ENCODE data around the gene CCDC85A. TPM values are rescaled to one million over a fixed set of nuclear protein-coding genes. Genes with fewer than 3 reads are reported as not detected.

Gene CCDC85A
- total RNA-seq, 1 donor from 2014 or later = 16.4 TPM

DNA sequence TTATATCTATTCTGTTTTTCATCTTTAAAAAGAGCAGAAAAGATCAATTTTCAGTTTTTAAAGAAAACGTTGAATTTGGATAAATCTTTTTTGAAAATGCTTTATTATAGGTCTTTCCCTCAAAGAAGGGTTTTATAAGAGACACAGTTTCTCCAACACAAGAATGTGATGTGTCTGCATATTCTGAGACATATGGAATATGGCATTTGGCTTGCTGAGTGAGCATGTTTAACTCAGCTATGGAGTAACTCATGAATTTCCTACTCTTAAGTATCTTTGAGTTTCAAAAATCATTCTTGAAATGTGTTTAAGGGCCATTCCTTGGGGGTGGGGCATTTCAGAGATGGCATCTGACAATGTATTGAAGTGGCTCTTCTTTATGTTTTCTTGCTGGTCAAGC, 191.5 kb downstream of the CCDC85A start:
- Mint-ChIP-seq H3K27me3 (ENCODE audit: unreplicated experiment) (no peaks in the 10 kb centered on the region), H3K36me3 (ENCODE audit: low read depth, unreplicated experiment) (no peaks in the 10 kb centered on the region), H3K4me1 (ENCODE audit: unreplicated experiment) (peaks cover 15% of the 10 kb centered on the region), H3K27ac (ENCODE audit: unreplicated experiment) (no peak overlapping the region), H3K4me3 (ENCODE audit: unreplicated experiment) (no peak overlapping the region), H3K9me3 (ENCODE audit: unreplicated experiment) (no peaks in the 10 kb centered on the region)
- TF ChIP-seq, protein P1, sequence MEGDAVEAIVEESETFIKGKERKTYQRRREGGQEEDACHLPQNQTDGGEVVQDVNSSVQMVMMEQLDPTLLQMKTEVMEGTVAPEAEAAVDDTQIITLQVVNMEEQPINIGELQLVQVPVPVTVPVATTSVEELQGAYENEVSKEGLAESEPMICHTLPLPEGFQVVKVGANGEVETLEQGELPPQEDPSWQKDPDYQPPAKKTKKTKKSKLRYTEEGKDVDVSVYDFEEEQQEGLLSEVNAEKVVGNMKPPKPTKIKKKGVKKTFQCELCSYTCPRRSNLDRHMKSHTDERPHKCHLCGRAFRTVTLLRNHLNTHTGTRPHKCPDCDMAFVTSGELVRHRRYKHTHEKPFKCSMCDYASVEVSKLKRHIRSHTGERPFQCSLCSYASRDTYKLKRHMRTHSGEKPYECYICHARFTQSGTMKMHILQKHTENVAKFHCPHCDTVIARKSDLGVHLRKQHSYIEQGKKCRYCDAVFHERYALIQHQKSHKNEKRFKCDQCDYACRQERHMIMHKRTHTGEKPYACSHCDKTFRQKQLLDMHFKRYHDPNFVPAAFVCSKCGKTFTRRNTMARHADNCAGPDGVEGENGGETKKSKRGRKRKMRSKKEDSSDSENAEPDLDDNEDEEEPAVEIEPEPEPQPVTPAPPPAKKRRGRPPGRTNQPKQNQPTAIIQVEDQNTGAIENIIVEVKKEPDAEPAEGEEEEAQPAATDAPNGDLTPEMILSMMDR (IDR thresholded peaks at IDR 0.05; ENCODE audit: unreplicated experiment) = no peak
- no peak for DNase-seq (ENCODE audit: low spot score)

DNA sequence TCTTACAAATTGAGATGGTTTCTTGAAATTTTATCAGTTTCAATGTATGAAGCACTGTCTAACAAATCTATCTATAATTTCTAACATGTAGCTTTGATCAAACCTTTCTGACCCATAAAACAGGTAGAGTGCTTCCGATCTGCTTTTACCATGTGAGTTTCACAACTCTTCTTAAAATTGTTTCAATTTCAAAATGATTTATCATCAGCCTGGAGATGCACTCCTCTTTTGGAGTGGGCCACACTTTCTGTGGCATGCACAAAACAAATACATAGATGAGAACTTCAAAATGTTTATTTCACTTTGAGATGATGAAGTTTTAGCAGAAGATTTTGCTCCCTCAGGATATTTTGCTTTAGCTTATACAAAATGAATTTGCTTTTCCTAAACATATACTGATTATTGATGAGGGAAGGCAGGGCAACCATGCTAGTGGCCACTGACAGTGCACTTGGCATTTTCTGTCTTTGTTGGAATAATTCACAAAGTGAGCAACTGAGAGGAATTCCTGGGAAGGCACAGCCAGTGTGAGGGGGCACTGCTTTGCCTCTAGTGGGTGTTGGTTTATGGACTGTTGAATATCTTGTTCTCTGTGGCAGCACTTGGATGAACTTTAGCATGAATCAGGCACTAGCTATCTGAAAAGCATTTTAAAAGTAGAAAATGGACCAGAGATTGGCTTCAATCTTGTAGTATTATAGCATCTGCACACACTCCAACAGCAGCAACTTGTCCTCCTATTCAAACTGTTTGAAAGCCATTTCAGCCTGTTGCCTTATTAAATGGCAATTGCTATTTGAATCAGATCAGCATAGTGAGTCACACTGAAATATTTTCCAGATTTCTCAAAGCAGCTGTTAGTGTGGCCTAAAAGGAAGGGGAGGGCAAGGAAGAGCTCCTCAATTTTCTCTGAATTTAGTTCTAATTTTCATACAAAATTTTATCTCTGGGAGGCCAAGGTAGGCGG, 193.2 kb downstream of the CCDC85A start:
- H3K4me1 Mint-ChIP-seq (ENCODE audit: unreplicated experiment) = peaks cover 17% of the 10 kb centered on the region
- no peak for DNase-seq (ENCODE audit: low spot score)
- H3K36me3 Mint-ChIP-seq (ENCODE audit: low read depth, unreplicated experiment) = no peaks in the 10 kb centered on the region
- H3K27ac Mint-ChIP-seq (ENCODE audit: unreplicated experiment) = no peak overlapping the region
- TF ChIP-seq, protein P1 (IDR thresholded peaks at IDR 0.05; ENCODE audit: unreplicated experiment) = no peak
- no peak overlapping the region for H3K4me3 Mint-ChIP-seq (ENCODE audit: unreplicated experiment)
- no peaks in the 10 kb centered on the region for H3K27me3 Mint-ChIP-seq (ENCODE audit: unreplicated experiment)
- no peaks in the 10 kb centered on the region for H3K9me3 Mint-ChIP-seq (ENCODE audit: unreplicated experiment)

DNA sequence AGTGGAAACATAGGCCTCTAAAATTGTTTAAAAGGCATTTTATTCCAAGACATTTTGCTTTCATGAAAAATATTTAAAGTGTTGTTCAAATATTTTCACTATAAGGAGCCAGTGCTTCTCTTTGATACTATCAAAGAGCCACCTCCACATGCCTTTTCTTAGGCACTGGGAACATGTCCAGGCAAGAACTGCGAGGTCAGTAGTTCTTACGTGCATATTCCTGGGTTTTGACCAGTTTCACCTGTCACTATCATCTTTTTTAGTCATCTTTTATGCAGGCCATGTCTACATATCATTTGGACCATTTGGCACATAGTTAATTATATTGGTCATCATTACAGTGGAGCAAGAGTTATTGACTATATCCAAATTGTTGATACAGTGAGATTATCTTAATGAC, 195.3 kb downstream of the CCDC85A start:
- no peaks in the 10 kb centered on the region for H3K27me3 Mint-ChIP-seq (ENCODE audit: unreplicated experiment)
- no peak overlapping the region for H3K27ac Mint-ChIP-seq (ENCODE audit: unreplicated experiment)
- no peak for DNase-seq (ENCODE audit: low spot score)
- peaks cover 3% of the 10 kb centered on the region for H3K4me1 Mint-ChIP-seq (ENCODE audit: unreplicated experiment)
- no peak overlapping the region for H3K4me3 Mint-ChIP-seq (ENCODE audit: unreplicated experiment)
- H3K9me3 Mint-ChIP-seq (ENCODE audit: unreplicated experiment) = no peaks in the 10 kb centered on the region
- H3K36me3 Mint-ChIP-seq (ENCODE audit: low read depth, unreplicated experiment) = no peaks in the 10 kb centered on the region
- TF ChIP-seq, protein P1 (IDR thresholded peaks at IDR 0.05; ENCODE audit: unreplicated experiment) = no peak

DNA sequence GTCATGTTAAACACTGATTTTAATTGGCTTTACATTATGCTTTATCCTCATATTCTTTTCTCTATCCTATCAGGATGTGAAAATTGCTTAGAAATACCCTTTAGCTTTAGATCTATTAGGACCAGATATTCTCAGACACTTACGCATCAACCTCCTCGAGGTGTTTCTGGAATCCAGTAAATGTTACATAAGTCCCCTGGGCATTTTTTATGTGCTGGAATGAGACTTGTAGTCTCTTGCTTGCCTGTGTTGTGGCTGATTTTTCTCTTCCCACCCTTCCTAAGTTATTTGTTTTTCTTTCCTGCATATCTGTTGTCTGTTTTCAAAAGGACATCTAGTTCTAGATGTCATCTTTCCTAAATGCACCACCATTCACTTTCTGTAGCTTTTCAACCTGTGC, 197.1 kb downstream of the CCDC85A start:
- Mint-ChIP-seq H3K27ac (ENCODE audit: unreplicated experiment) (no peak overlapping the region), H3K36me3 (ENCODE audit: low read depth, unreplicated experiment) (no peaks in the 10 kb centered on the region)

More for the DNA sequence above, 197.1 kb downstream of the CCDC85A start:
- DNase-seq (ENCODE audit: low spot score) = no peak
- TF ChIP-seq, protein P1 (IDR thresholded peaks at IDR 0.05; ENCODE audit: unreplicated experiment) = no peak
- H3K27me3 Mint-ChIP-seq (ENCODE audit: unreplicated experiment) = no peaks in the 10 kb centered on the region
- H3K4me3 Mint-ChIP-seq (ENCODE audit: unreplicated experiment) = no peak overlapping the region
- H3K9me3 Mint-ChIP-seq (ENCODE audit: unreplicated experiment) = no peaks in the 10 kb centered on the region
- peaks cover 2% of the 10 kb centered on the region for H3K4me1 Mint-ChIP-seq (ENCODE audit: unreplicated experiment)

Data from endothelial cell (in vitro differentiated cells).